ENCODE data around the gene CNTN4.

Gene CNTN4

GRCh38 chr3:2204054-2204453, 105.4 kb downstream of the CNTN4 start:
- no peaks in the 10 kb centered on the region for H3K27me3 Mint-ChIP-seq
- H3K4me1 Mint-ChIP-seq: no peaks in the 10 kb centered on the region
- no peak overlapping the region for H3K4me3 Mint-ChIP-seq
- DNase-seq (no peak), ATAC-seq (no peak)
- peaks cover 6% of the 10 kb centered on the region in 2 donors for H3K9me3 Mint-ChIP-seq
- no peak overlapping the region for H3K27ac Mint-ChIP-seq

GRCh38 chr3:2205692-2206091, 107.0 kb downstream of the CNTN4 start:
- Mint-ChIP-seq H3K9me3 (peaks cover 0 to 6% of the 10 kb centered on the region in 2 donors), H3K4me1 (no peaks in the 10 kb centered on the region), H3K4me3 (no peak overlapping the region), H3K27me3 (no peaks in the 10 kb centered on the region), H3K27ac (no peak overlapping the region)
- no peak for DNase-seq
- ATAC-seq: no peak

- DNase-seq (no peak), ATAC-seq (no peak)
- H3K27me3 Mint-ChIP-seq: no peaks in the 10 kb centered on the region
- no peaks in the 10 kb centered on the region for H3K4me1 Mint-ChIP-seq
- H3K27ac Mint-ChIP-seq: no peak overlapping the region
- H3K4me3 Mint-ChIP-seq: no peak overlapping the region
- H3K9me3 Mint-ChIP-seq: peaks cover 0 to 6% of the 10 kb centered on the region in 2 donors
These were observed 107.9 kb downstream of the CNTN4 start for GRCh38 chr3:2206536-2206935.

- Mint-ChIP-seq H3K4me1 (no peaks in the 10 kb centered on the region), H3K4me3 (no peak overlapping the region), H3K9me3 (peaks cover 0 to 6% of the 10 kb centered on the region in 2 donors), H3K27me3 (no peaks in the 10 kb centered on the region), H3K27ac (no peak overlapping the region)
- DNase-seq (no peak), ATAC-seq (no peak)
These were observed 112.9 kb downstream of the CNTN4 start for GRCh38 chr3:2211568-2211967.

GRCh38 chr3:2212206-2212605, 113.5 kb downstream of the CNTN4 start:
- Mint-ChIP-seq H3K27ac (no peak overlapping the region), H3K4me3 (no peak overlapping the region), H3K4me1 (no peaks in the 10 kb centered on the region), H3K9me3 (peaks cover 0 to 2% of the 10 kb centered on the region in 2 donors), H3K27me3 (no peaks in the 10 kb centered on the region)
- DNase-seq: no peak
- ATAC-seq: no peak

- DNase-seq (no peak), ATAC-seq (no peak)
- Mint-ChIP-seq H3K27ac (no peak overlapping the region), H3K4me1 (no peaks in the 10 kb centered on the region), H3K4me3 (no peak overlapping the region), H3K9me3 (no peaks in the 10 kb centered on the region), H3K27me3 (no peaks in the 10 kb centered on the region)
These were observed 119.7 kb downstream of the CNTN4 start for GRCh38 chr3:2218375-2218774.

- Mint-ChIP-seq H3K27me3 (no peaks in the 10 kb centered on the region), H3K4me1 (no peaks in the 10 kb centered on the region), H3K27ac (no peak overlapping the region), H3K4me3 (no peak overlapping the region), H3K9me3 (no peaks in the 10 kb centered on the region)
- ATAC-seq (no peak), DNase-seq (no peak)
These were observed 120.2 kb downstream of the CNTN4 start for GRCh38 chr3:2218816-2219215.

GRCh38 chr3:2236203-2236602, 137.5 kb downstream of the CNTN4 start:
- H3K9me3 Mint-ChIP-seq: no peaks in the 10 kb centered on the region
- H3K4me3 Mint-ChIP-seq: no peak overlapping the region
- H3K27ac Mint-ChIP-seq: no peak overlapping the region
- H3K4me1 Mint-ChIP-seq: no peaks in the 10 kb centered on the region
- ATAC-seq (no peak), DNase-seq (no peak)
- no peaks in the 10 kb centered on the region for H3K27me3 Mint-ChIP-seq

- Mint-ChIP-seq H3K27me3 (no peaks in the 10 kb centered on the region), H3K4me3 (no peak overlapping the region), H3K9me3 (no peaks in the 10 kb centered on the region), H3K4me1 (no peaks in the 10 kb centered on the region), H3K27ac (no peak overlapping the region)
- no peak for ATAC-seq
- DNase-seq: no peak
These were observed 145.5 kb downstream of the CNTN4 start for GRCh38 chr3:2244137-2244536.

- no peak for ATAC-seq
- DNase-seq: no peak
- Mint-ChIP-seq H3K27ac (no peak overlapping the region), H3K4me3 (no peak overlapping the region), H3K9me3 (no peaks in the 10 kb centered on the region), H3K27me3 (no peaks in the 10 kb centered on the region), H3K4me1 (no peaks in the 10 kb centered on the region)
These were observed 148.4 kb downstream of the CNTN4 start for GRCh38 chr3:2246873-2247648.

- H3K27ac Mint-ChIP-seq: no peak overlapping the region
- ATAC-seq (no peak), DNase-seq (no peak)
- no peaks in the 10 kb centered on the region for H3K27me3 Mint-ChIP-seq
- no peaks in the 10 kb centered on the region for H3K4me1 Mint-ChIP-seq
- no peaks in the 10 kb centered on the region for H3K9me3 Mint-ChIP-seq
- no peak overlapping the region for H3K4me3 Mint-ChIP-seq
These were observed 149.2 kb downstream of the CNTN4 start for GRCh38 chr3:2247831-2248230.

- Mint-ChIP-seq H3K4me1 (no peaks in the 10 kb centered on the region), H3K27ac (no peak overlapping the region), H3K27me3 (no peaks in the 10 kb centered on the region), H3K9me3 (peaks cover 4 to 11% of the 10 kb centered on the region in 2 donors), H3K4me3 (no peak overlapping the region)
- ATAC-seq: no peak
- DNase-seq: no peak
These were observed 152.1 kb downstream of the CNTN4 start for GRCh38 chr3:2250783-2251182.

GRCh38 chr3:2261747-2262146, 163.1 kb downstream of the CNTN4 start:
- no peaks in the 10 kb centered on the region for H3K4me1 Mint-ChIP-seq
- no peaks in the 10 kb centered on the region for H3K27me3 Mint-ChIP-seq
- no peak overlapping the region for H3K27ac Mint-ChIP-seq
- H3K4me3 Mint-ChIP-seq: no peak overlapping the region
- DNase-seq (no peak), ATAC-seq (no peak)
- H3K9me3 Mint-ChIP-seq: peaks cover 0 to 16% of the 10 kb centered on the region in 2 donors

- no peak for ATAC-seq
- Mint-ChIP-seq H3K4me1 (no peaks in the 10 kb centered on the region), H3K4me3 (no peak overlapping the region), H3K9me3 (peaks cover 0 to 12% of the 10 kb centered on the region in 2 donors), H3K27ac (no peak overlapping the region), H3K27me3 (no peaks in the 10 kb centered on the region)
- DNase-seq: no peak
These were observed 163.5 kb downstream of the CNTN4 start for GRCh38 chr3:2262204-2262603.

- ATAC-seq (no peak), DNase-seq (no peak)
- Mint-ChIP-seq H3K27me3 (no peaks in the 10 kb centered on the region), H3K9me3 (peaks cover 0 to 8% of the 10 kb centered on the region in 2 donors), H3K4me1 (no peaks in the 10 kb centered on the region), H3K27ac (no peak overlapping the region), H3K4me3 (no peak overlapping the region)
These were observed 167.9 kb downstream of the CNTN4 start for GRCh38 chr3:2266606-2267005.

GRCh38 chr3:2268779-2269178, 170.1 kb downstream of the CNTN4 start:
- Mint-ChIP-seq H3K27ac (no peak overlapping the region), H3K4me3 (no peak overlapping the region), H3K27me3 (no peaks in the 10 kb centered on the region), H3K4me1 (no peaks in the 10 kb centered on the region), H3K9me3 (no peaks in the 10 kb centered on the region)
- ATAC-seq (no peak), DNase-seq (no peak)

- no peak overlapping the region for H3K4me3 Mint-ChIP-seq
- no peak overlapping the region for H3K27ac Mint-ChIP-seq
- H3K4me1 Mint-ChIP-seq: no peaks in the 10 kb centered on the region
- H3K27me3 Mint-ChIP-seq: no peaks in the 10 kb centered on the region
- no peak for DNase-seq
- ATAC-seq: no peak
- no peaks in the 10 kb centered on the region for H3K9me3 Mint-ChIP-seq
These were observed 175.9 kb downstream of the CNTN4 start for GRCh38 chr3:2274526-2274925.

Measured in stimulated activated naive CD8-positive, alpha-beta T cell treated with anti-CD3 and anti-CD28 coated beads, Interleukin-15, amount 100 ng/mL, for 72 hours (primary cell).